ENCODE data around the gene RNF130. TPM values are rescaled to one million over a fixed set of nuclear protein-coding genes. Genes with fewer than 3 reads are reported as not detected.

RNF130 gene
- 10 to 100 TPM; 84.5 to 97.2 TPM for total RNA-seq
- 100 to 1,000 TPM in 1 of 2 donors, 10 to 100 TPM in 1; 75.9 to 123 TPM for polyA plus RNA-seq
- long read RNA-seq, donor 1, transcript RNF130-206 (2 exons, 663 nt): minor isoform, 6 of 54 reads
- long read RNA-seq, donor 1, transcript RNF130-205 (9 exons, 2,263 nt): major isoform, 32 of 54 reads
- long read RNA-seq, donor 1, partial matches to known transcripts: 14 of 54 reads
- long read RNA-seq, donor 1, other reads (novel, unspliced or antisense): 0 of 54 reads
- long read RNA-seq, donor 2, transcript RNF130-205 (9 exons, 2,263 nt): major isoform, 13 of 34 reads
- long read RNA-seq, donor 2, partial matches to known transcripts: 21 of 34 reads
- long read RNA-seq, donor 2, other reads (novel, unspliced or antisense): 0 of 34 reads
- long read RNA-seq, donor 3, transcript RNF130-205 (9 exons, 2,263 nt): major isoform, 12 of 25 reads
- long read RNA-seq, donor 3, partial matches to known transcripts: 10 of 25 reads
- long read RNA-seq, donor 3, other reads (novel, unspliced or antisense): 0 of 25 reads
- long read RNA-seq, donor 4, transcript RNF130-205 (9 exons, 2,263 nt): major isoform, 8 of 12 reads
- long read RNA-seq, donor 4, partial matches to known transcripts: 0 of 12 reads
- long read RNA-seq, donor 4, other reads (novel, unspliced or antisense): 0 of 12 reads
- long read RNA-seq, donor 5, transcript RNF130-205 (9 exons, 2,263 nt): major isoform, 33 of 46 reads
- long read RNA-seq, donor 5, partial matches to known transcripts: 10 of 46 reads
- long read RNA-seq, donor 5, other reads (novel, unspliced or antisense): 0 of 46 reads

DNA sequence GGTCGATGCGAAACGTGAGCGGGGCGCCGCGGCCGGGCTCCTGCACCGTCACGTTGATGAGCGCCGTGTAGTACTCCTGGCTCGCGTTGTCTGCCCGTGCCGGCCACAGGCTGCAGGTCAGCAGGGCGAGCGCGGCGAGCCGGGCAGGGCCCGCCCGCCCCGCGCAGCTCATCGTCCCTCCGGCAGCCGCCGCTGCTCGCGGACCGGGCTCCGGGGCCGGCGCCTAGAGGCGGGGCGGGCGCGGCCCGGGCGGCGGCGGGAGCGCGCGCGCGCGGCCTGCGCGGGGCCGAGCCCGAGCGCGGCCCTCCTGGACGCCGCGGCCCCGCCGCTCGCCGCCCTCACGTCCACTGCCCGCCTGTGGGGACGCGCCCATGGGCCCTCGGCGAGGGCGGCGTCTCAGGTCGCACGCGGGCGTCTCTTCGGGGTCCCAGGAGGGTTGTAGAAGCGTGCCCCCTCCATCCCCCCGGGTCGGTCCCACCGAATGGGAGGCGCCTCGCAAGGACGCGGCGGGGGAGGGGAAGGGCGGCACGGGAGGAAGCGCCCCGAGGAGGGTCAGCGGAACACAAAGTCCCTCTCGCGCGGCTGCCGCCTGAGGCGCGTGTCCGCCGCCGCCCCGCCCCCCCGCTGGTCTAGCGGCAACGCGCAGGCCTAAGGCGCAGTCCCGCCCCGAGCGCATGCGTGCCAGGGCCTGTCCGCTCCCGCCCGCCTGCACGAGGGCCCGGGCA is at the start of gene RNF130:
TSS of gene RNF130 (minus strand) at position 229 of the 725 bp plus-strand sequence. CDS start at position 172, 57 bp downstream.
- WGBS, 2 donors: 0% methylated on average over 43 to 113 of the region's 113 CpGs
- peak; percentile 91 for ATAC-seq (ENCODE audit: insufficient read depth, low FRiP score)
- TF ChIP-seq CTCF (IDR thresholded peaks at IDR 0.05; ENCODE audit: control extremely low read depth, extremely low read depth): no peak
- no peaks in the 10 kb centered on the region for H3K9me3 ChIP-seq (ENCODE audit: control insufficient read depth in 4 of 4, insufficient read depth in 3 of 4, low read length in 3 of 4)
- peak within 1 kb of the TSS; percentile 82 for H3K4me3 ChIP-seq
- peak within 1 kb of the TSS; percentile 74 to 82 for H3K9ac ChIP-seq (ENCODE audit: insufficient read depth in 1 of 2, low read length in 2 of 2)
- H3K4me1 ChIP-seq (ENCODE audit: control insufficient read depth in 5 of 5, insufficient read depth in 5 of 5, low read length in 5 of 5): peaks cover 0 to 35% (median 7%) of the 10 kb centered on the region in 5 donors
- peak within 1 kb of the TSS; percentile 100 for H3K27ac ChIP-seq (ENCODE audit: low read depth in 1 of 2, low read length in 1 of 2)
- peak; percentile 95 to 97 (median 96) for DNase-seq
- H3K36me3 ChIP-seq (ENCODE audit: control insufficient read depth in 4 of 4, insufficient read depth in 4 of 4, low read length in 4 of 4): no peaks in the 10 kb centered on the region
- no peaks in the 10 kb centered on the region for H3K27me3 ChIP-seq (ENCODE audit: control insufficient read depth in 3 of 3, insufficient read depth in 3 of 3, low read length in 2 of 3)

GRCh38 chr5:180120237-180121101 is 48.9 kb upstream of the RNF130 start:
- no peaks in the 10 kb centered on the region for H3K9me3 ChIP-seq (ENCODE audit: control insufficient read depth in 4 of 4, insufficient read depth in 3 of 4, low read length in 3 of 4)
- H3K4me3 ChIP-seq: no peak overlapping the region
- no peaks in the 10 kb centered on the region for H3K36me3 ChIP-seq (ENCODE audit: control insufficient read depth in 4 of 4, insufficient read depth in 4 of 4, low read length in 4 of 4)
- 82 to 96% methylated on average over 28 of the region's 28 CpGs for WGBS, 2 donors
- no peaks in the 10 kb centered on the region for H3K4me1 ChIP-seq (ENCODE audit: control insufficient read depth in 5 of 5, insufficient read depth in 5 of 5, low read length in 5 of 5)
- no peak for ATAC-seq (ENCODE audit: insufficient read depth, low FRiP score)
- no peak overlapping the region for H3K9ac ChIP-seq (ENCODE audit: insufficient read depth in 1 of 2, low read length in 2 of 2)
- no peak for TF ChIP-seq CTCF (IDR thresholded peaks at IDR 0.05; ENCODE audit: control extremely low read depth, extremely low read depth)
- H3K27me3 ChIP-seq (ENCODE audit: control insufficient read depth in 3 of 3, insufficient read depth in 3 of 3, low read length in 2 of 3): peaks cover 0 to 5% (median 0%) of the 10 kb centered on the region in 3 donors
- no peak overlapping the region for H3K27ac ChIP-seq (ENCODE audit: low read depth in 1 of 2, low read length in 1 of 2)
- DNase-seq: peak in 1 of 3 donors; percentile 8

- 90% methylated on average over 12 of the region's 12 CpGs for WGBS, 2 donors
- ATAC-seq (ENCODE audit: insufficient read depth, low FRiP score): no peak
- Histone ChIP-seq H3K27me3 (ENCODE audit: control insufficient read depth in 3 of 3, insufficient read depth in 3 of 3, low read length in 2 of 3) (no peaks in the 10 kb centered on the region), H3K27ac (ENCODE audit: low read depth in 1 of 2, low read length in 1 of 2) (no peak overlapping the region), H3K36me3 (ENCODE audit: control insufficient read depth in 4 of 4, insufficient read depth in 4 of 4, low read length in 4 of 4) (no peaks in the 10 kb centered on the region), H3K9me3 (ENCODE audit: control insufficient read depth in 4 of 4, insufficient read depth in 3 of 4, low read length in 3 of 4) (no peaks in the 10 kb centered on the region), H3K4me3 (no peak overlapping the region), H3K4me1 (ENCODE audit: control insufficient read depth in 5 of 5, insufficient read depth in 5 of 5, low read length in 5 of 5) (no peaks in the 10 kb centered on the region), H3K9ac (ENCODE audit: insufficient read depth in 1 of 2, low read length in 2 of 2) (no peak overlapping the region)
- DNase-seq: peak in 1 of 3 donors; percentile 6
- no peak for TF ChIP-seq CTCF (IDR thresholded peaks at IDR 0.05; ENCODE audit: control extremely low read depth, extremely low read depth)
Observed at GRCh38 chr5:180119903-180120236, 48.3 kb upstream of the RNF130 start.
